WI38 (cell line): Measurements from ENCODE around the gene CSRNP3.

ENCODE experiments used
- H3K4me3 ChIP-seq: 2 replicates; pipeline ENCODE4 v1.5.1; 2011; ENCODE audit warnings: low read depth, mild to moderate bottlenecking, control low read depth, low read length
- TF ChIP-seq, protein P1 (sequence below): IDR thresholded peaks from 2 replicates; pipeline ENCODE4 v1.5.1; 2012; ENCODE audit warnings: low read depth, mild to moderate bottlenecking, control low read depth, low read length

CSRNP3 gene

GRCh38 chr2:165674780-165675179 is 205.3 kb downstream of the CSRNP3 start:
- TF ChIP-seq, protein P1, sequence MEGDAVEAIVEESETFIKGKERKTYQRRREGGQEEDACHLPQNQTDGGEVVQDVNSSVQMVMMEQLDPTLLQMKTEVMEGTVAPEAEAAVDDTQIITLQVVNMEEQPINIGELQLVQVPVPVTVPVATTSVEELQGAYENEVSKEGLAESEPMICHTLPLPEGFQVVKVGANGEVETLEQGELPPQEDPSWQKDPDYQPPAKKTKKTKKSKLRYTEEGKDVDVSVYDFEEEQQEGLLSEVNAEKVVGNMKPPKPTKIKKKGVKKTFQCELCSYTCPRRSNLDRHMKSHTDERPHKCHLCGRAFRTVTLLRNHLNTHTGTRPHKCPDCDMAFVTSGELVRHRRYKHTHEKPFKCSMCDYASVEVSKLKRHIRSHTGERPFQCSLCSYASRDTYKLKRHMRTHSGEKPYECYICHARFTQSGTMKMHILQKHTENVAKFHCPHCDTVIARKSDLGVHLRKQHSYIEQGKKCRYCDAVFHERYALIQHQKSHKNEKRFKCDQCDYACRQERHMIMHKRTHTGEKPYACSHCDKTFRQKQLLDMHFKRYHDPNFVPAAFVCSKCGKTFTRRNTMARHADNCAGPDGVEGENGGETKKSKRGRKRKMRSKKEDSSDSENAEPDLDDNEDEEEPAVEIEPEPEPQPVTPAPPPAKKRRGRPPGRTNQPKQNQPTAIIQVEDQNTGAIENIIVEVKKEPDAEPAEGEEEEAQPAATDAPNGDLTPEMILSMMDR: no peak
- no peak overlapping the region for H3K4me3 ChIP-seq

GRCh38 chr2:165675551-165675968 is 206.1 kb downstream of the CSRNP3 start:
- H3K4me3 ChIP-seq: no peak overlapping the region
- TF ChIP-seq, protein P1: no peak

DNA sequence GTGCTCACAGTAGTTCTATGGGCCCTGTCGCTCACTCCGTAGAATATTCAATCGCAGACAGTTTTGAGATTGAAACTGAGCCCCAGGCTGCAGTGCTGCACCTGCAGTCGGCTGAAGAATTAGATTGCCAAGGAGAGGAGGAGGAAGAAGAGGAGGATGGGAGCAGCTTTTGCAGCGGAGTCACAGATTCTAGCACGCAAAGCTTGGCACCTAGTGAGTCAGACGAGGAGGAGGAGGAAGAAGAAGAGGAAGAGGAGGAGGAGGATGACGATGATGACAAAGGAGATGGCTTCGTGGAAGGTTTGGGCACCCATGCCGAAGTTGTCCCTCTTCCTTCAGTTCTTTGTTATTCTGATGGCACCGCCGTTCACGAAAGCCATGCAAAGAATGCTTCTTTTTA is 209.4 kb downstream of the CSRNP3 start:
- H3K4me3 ChIP-seq: no peak overlapping the region
- TF ChIP-seq, protein P1: no peak

GRCh38 chr2:165679621-165680020 is 210.1 kb downstream of the CSRNP3 start:
- TF ChIP-seq, protein P1: no peak
- H3K4me3 ChIP-seq: no peak overlapping the region

GRCh38 chr2:165681841-165682240 is 212.3 kb downstream of the CSRNP3 start:
- no peak overlapping the region for H3K4me3 ChIP-seq
- TF ChIP-seq, protein P1: no peak

- TF ChIP-seq, protein P1: no peak
- no peak overlapping the region for H3K4me3 ChIP-seq
Measured at GRCh38 chr2:165682546-165682945, 213.0 kb downstream of the CSRNP3 start.

- TF ChIP-seq, protein P1: no peak
- H3K4me3 ChIP-seq: no peak overlapping the region
Measured at GRCh38 chr2:165686800-165687199, 217.3 kb downstream of the CSRNP3 start.
